ENCODE data around the gene PAGR1. TPM values are rescaled to one million over a fixed set of nuclear protein-coding genes. Genes with fewer than 3 reads are reported as not detected.
"Not testable (repeated sequence)": the region's sequence is repeated elsewhere in the genome, so short reads cannot be mapped to it uniquely, and the experiment has no call there.

PAGR1 gene
- total and polyA plus RNA-seq, 4 donors, result 8.2 to 65.5 (median 51.0) TPM

DNA sequence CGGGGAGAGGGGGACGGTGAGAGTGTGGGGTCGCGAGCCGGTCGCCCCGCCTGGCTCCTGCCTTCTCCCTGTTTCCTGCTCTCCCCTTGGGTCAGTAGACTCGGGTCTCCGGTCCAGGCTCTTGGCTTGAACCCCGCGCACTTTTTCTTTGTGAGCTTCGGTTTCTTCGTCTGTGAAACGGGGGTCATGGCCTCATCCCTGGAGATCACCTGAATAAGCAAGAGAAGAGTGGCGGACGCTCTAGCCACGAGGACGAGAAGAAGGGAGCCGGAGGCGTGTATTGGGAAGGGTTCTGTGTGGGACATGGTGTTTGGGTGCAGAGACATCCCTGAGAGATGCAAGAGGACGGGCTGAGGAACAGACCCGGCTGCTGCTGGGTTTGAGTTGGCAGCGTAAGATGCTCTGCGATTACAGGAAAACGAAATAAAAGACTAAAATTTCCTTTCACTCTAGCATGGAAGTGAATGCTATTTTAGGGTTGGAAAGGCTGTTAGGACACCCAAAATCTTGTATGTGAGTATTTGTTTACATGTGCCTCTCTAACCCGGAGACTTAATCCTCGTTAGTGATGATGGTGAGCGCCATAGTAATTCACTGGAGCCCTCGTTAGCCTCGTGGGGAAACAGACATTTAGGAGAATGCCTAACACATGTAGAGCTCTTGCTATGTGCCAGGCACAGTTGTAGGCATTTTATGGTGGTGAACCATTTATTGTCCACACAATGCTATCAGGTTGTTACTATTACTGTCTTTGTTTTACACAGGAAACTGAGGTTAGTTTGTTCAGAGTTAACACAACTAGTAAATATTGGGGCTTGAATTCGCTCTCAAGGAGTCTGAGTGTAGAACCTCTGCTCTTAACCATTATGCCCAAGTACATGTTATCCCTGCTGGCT is 24.8 kb upstream of the PAGR1 start:
- H3K9me3 ChIP-seq (ENCODE audit: control insufficient read depth, insufficient read depth, low read length), result no peaks in the 10 kb centered on the region
- 0% methylated on average over 22 of the region's 31 CpGs for WGBS (ENCODE audit: insufficient coverage)
- peaks cover 18% of the 10 kb centered on the region for H3K4me1 ChIP-seq (ENCODE audit: control insufficient read depth, insufficient read depth, low read length)
- DNase-seq (ENCODE audit: low read depth in 4 of 6, low spot score in 6 of 6), result no peak
- H3K36me3 ChIP-seq (ENCODE audit: control insufficient read depth, insufficient read depth, low read length), result no peaks in the 10 kb centered on the region
- H3K27ac ChIP-seq (ENCODE audit: low read depth, low read length), result peak overlapping the region; percentile 11
- peak overlapping the region; percentile 61 for H3K4me3 ChIP-seq (ENCODE audit: low read depth, low read length)
- H3K27me3 ChIP-seq (ENCODE audit: control insufficient read depth, insufficient read depth, low read length), result no peaks in the 10 kb centered on the region

DNA sequence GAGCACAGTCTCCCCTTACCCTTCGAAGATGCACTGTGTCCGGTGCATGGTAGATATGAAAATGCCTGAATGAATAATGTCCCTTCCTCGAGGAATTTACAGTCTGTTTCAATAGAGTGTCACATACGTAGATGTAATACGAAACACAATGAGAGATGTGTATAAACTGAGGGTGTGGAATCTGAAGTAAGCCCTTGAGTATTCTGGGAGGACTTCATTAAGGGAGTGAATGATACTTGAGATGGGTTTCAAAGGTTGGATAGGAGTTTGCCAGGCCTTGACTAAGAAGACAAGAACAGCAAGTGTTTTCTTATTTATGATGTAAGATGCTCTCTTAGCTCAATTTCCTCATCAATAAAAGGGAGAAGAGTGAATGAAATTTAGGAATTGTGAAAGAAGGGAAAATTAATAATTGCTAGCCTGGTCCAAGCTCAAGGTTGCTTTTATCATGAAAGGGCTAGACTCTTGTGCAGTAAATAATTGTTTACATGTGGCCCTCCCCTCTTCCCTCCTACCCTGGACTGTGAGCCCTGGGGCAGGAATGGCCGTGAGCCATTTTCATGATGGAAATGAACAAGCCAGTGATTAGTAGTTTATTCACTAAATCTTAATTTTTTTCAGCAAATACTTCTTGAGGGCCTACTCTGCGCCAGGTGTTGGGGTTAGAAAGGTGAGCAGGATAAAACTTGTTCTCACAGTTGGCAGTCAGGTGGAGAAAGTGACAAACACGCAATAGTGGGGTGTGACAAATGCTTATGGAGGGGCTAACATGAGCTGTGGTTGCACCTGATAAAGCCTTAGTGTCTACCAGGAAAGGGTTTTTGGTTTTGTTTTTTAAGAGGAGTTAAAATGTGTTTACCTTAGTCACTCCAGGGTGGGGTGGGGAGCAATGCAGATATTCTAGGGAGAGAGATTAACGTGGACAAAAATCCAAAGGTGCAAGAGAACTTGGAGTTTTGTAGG is 23.8 kb upstream of the PAGR1 start:
- no peaks in the 10 kb centered on the region for H3K27me3 ChIP-seq (ENCODE audit: control insufficient read depth, insufficient read depth, low read length)
- H3K4me1 ChIP-seq (ENCODE audit: control insufficient read depth, insufficient read depth, low read length), result peaks cover 18% of the 10 kb centered on the region
- no peak for DNase-seq (ENCODE audit: low read depth in 4 of 6, low spot score in 6 of 6)
- H3K27ac ChIP-seq (ENCODE audit: low read depth, low read length), result no peak overlapping the region
- no peaks in the 10 kb centered on the region for H3K9me3 ChIP-seq (ENCODE audit: control insufficient read depth, insufficient read depth, low read length)
- 83% methylated on average over 5 of the region's 9 CpGs for WGBS (ENCODE audit: insufficient coverage)
- H3K36me3 ChIP-seq (ENCODE audit: control insufficient read depth, insufficient read depth, low read length), result peaks cover 7% of the 10 kb centered on the region
- no peak overlapping the region for H3K4me3 ChIP-seq (ENCODE audit: low read depth, low read length)

DNA sequence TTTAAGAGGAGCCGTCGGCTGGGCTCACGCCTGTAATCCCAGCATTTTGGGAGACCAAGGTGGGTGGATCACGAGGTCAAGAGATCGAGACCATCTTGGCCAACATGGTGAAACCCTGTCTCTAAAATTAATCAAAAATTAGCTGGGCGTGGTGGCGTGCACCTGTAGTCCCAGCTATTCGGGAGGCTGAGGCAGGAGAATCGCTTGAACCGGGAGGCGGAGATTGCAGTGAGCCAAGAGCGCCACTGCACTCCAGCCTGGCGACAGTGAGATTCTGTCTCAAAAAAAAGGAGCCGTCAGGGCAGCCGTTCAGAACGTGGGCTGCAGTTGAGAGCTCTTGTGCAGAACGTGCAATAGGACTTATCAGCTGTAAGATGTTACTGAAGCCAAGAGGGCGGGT is 22.8 kb upstream of the PAGR1 start:
- not testable (repeated sequence) for DNase-seq (ENCODE audit: low read depth in 4 of 6, low spot score in 6 of 6); H3K27me3 ChIP-seq (ENCODE audit: control insufficient read depth, insufficient read depth, low read length); H3K27ac ChIP-seq (ENCODE audit: low read depth, low read length); H3K4me3 ChIP-seq (ENCODE audit: low read depth, low read length); H3K9me3 ChIP-seq (ENCODE audit: control insufficient read depth, insufficient read depth, low read length)
- Histone ChIP-seq H3K4me1 (ENCODE audit: control insufficient read depth, insufficient read depth, low read length) (peaks cover 18% of the 10 kb centered on the region), H3K36me3 (ENCODE audit: control insufficient read depth, insufficient read depth, low read length) (peaks cover 13% of the 10 kb centered on the region)
- WGBS (ENCODE audit: insufficient coverage), result 91% methylated on average over 18 of the region's 18 CpGs

DNA sequence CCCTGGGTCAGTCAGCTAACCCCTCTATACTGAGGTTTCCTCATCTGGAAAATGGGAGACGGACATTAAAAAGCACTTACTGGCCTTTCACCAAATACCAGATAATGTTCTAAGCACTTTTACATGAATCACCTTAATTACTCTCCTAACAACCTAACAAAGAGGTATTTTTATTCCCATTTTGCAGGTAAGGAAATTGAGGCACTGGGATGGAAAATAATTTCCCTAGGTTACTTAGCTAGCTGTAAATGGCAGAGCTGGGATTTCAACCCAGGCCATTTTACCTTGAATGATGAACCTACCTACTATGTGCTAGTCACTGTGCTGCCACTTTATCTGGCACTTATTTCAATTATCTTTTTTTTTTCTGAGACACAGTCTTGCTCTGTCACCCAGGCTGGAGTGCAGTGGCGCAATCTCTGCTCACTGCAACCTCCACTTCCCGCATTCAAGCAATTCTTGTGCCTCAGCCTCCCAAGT is 21.7 kb upstream of the PAGR1 start:
- 100% methylated on average over 1 of the region's 3 CpGs for WGBS (ENCODE audit: insufficient coverage)
- H3K27me3 ChIP-seq (ENCODE audit: control insufficient read depth, insufficient read depth, low read length), result no peaks in the 10 kb centered on the region
- H3K4me3 ChIP-seq (ENCODE audit: low read depth, low read length), result no peak overlapping the region
- H3K36me3 ChIP-seq (ENCODE audit: control insufficient read depth, insufficient read depth, low read length), result peaks cover 24% of the 10 kb centered on the region
- H3K27ac ChIP-seq (ENCODE audit: low read depth, low read length), result no peak overlapping the region
- no peaks in the 10 kb centered on the region for H3K9me3 ChIP-seq (ENCODE audit: control insufficient read depth, insufficient read depth, low read length)
- peaks cover 18% of the 10 kb centered on the region for H3K4me1 ChIP-seq (ENCODE audit: control insufficient read depth, insufficient read depth, low read length)
- DNase-seq (ENCODE audit: low read depth in 4 of 6, low spot score in 6 of 6), result no peak

DNA sequence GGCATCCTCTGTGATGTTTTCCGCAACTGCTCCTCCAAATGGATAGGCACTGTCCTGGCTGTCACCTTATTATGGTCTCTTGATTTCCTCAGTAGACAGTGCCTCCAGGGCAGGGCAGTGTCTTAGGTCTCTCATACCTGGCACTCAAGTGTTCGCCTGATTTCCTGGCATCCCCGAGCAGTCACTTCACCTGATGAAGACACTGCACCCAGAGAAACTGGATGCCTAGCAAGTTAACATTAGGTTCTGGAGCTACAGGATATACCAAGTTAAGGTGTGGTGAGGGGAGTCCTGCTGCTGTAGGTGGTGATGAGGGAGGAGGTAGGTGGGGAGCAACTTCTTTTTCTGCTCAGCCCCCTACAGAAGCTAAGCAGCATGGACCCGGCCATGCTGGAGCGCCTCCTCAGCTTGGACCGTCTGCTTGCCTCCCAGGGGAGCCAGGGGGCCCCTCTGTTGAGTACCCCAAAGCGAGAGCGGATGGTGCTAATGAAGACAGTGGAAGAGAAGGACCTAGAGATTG is 13.5 kb upstream of the PAGR1 start:
- no peak for DNase-seq (ENCODE audit: low read depth in 4 of 6, low spot score in 6 of 6)
- H3K4me3 ChIP-seq (ENCODE audit: low read depth, low read length), result no peak overlapping the region
- H3K27me3 ChIP-seq (ENCODE audit: control insufficient read depth, insufficient read depth, low read length), result no peaks in the 10 kb centered on the region
- WGBS (ENCODE audit: insufficient coverage), result 95% methylated on average over 6 of the region's 8 CpGs
- H3K9me3 ChIP-seq (ENCODE audit: control insufficient read depth, insufficient read depth, low read length), result no peaks in the 10 kb centered on the region
- peaks cover 55% of the 10 kb centered on the region for H3K36me3 ChIP-seq (ENCODE audit: control insufficient read depth, insufficient read depth, low read length)
- H3K27ac ChIP-seq (ENCODE audit: low read depth, low read length), result no peak overlapping the region
- H3K4me1 ChIP-seq (ENCODE audit: control insufficient read depth, insufficient read depth, low read length), result peaks cover 11% of the 10 kb centered on the region

DNA sequence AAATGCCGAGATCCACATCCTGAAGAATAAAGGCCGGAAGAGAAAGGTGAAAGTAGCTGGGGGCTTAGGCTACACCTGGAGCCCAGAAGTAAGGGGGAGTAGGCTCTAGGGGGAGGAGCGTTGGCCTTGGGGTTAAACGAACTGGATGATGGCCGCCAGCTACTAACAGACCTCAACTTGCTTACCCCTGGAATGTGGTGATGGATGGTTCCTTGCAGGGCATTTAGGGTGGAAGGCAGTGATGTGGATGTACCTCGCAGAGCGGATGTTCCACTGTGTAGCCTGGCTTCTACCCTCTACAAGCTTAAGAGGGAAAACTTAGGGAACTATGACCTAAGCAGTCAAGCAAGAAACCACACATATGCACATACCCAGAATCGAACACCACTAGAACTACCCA is 11.9 kb upstream of the PAGR1 start:
- Histone ChIP-seq H3K4me3 (ENCODE audit: low read depth, low read length) (no peak overlapping the region), H3K36me3 (ENCODE audit: control insufficient read depth, insufficient read depth, low read length) (peaks cover 59% of the 10 kb centered on the region), H3K27ac (ENCODE audit: low read depth, low read length) (peak overlapping the region; percentile 97), H3K4me1 (ENCODE audit: control insufficient read depth, insufficient read depth, low read length) (peaks cover 26% of the 10 kb centered on the region), H3K27me3 (ENCODE audit: control insufficient read depth, insufficient read depth, low read length) (no peaks in the 10 kb centered on the region), H3K9me3 (ENCODE audit: control insufficient read depth, insufficient read depth, low read length) (no peaks in the 10 kb centered on the region)
- DNase-seq (ENCODE audit: low read depth in 4 of 6, low spot score in 6 of 6), result no peak
- WGBS (ENCODE audit: insufficient coverage), result no CpG with 5 or more reads among the region's 8 CpGs

DNA sequence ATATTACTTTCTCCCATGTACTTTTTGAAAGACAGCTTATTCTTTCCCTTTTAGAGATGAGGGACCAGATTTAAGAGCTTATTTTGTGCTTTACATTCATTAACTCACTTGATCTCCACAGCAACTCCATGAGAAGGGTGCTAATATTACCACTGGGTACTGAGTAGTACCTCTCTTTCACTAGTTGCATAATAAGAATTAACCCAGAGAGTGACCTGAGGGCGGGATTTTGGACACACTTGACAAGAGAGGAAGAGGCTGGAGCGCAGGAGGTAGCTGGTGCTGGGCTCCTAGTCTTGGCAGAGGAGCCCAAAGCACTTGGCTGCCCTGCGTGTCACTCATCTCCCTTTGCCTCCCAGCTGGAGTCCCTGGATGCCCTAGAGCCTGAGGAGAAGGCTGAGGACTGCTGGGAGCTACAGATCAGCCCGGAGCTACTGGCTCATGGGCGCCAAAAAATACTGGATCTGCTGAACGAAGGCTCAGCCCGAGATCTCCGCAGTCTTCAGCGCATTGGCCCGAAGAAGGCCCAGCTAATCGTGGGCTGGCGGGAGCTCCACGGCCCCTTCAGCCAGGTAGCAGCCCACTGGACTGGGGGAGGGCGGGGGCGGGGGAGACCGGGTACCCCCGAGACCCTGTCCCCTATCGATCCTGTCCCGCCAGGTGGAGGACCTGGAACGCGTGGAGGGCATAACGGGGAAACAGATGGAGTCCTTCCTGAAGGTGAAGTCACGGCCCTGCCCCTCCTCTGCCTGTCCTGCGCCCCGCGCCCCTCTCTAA is 11.3 kb upstream of the PAGR1 start:
- Histone ChIP-seq H3K27ac (ENCODE audit: low read depth, low read length) (peak overlapping the region; percentile 97), H3K36me3 (ENCODE audit: control insufficient read depth, insufficient read depth, low read length) (peaks cover 59% of the 10 kb centered on the region), H3K27me3 (ENCODE audit: control insufficient read depth, insufficient read depth, low read length) (no peaks in the 10 kb centered on the region), H3K4me3 (ENCODE audit: low read depth, low read length) (peak overlapping the region; percentile 91), H3K4me1 (ENCODE audit: control insufficient read depth, insufficient read depth, low read length) (peaks cover 32% of the 10 kb centered on the region), H3K9me3 (ENCODE audit: control insufficient read depth, insufficient read depth, low read length) (no peaks in the 10 kb centered on the region)
- WGBS (ENCODE audit: insufficient coverage), result 13% methylated on average over 26 of the region's 26 CpGs
- peak in 1 of 6 donors; percentile 55 for DNase-seq (ENCODE audit: low read depth in 4 of 6, low spot score in 6 of 6)

DNA sequence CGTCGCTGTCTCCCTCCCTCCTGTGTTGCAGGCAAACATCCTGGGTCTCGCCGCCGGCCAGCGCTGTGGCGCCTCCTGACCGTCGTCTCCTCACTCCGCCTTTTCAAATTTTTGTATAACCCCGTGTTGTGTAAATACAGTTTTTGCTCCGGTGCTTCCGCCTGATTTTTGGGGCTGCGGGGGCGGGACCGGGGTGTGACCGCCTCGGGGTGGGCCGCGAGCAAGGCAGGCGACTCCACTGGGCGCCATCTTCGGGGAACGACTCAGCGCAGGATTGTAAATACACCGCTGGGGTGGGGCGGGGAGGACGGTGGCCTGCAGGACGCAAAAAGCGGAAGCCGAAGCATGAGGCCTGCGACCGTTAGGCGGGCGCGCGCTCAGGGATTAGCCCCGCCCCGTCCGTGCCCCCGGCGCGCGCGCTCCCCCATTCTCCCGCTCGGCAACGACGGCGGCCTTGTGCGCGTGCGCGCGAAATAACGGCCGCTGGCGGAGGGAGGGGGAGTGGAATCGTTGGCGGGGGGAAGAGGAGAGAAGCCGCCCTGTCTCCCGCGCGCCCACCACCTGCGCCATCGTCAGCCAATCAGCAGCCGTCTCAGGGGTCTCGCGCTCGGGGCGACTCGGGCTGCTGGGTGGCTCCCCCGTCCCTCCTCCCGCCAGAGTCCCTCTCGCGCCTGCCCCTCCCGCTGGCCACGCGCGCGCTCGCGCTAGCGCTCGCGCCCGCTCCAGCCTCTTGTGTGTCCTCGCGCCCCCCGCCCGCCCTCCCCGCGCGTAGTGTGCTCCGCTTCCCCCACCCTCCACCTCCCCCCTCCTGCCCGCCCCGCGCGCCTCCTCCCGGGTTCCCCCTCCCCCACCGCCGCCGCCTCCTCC is 10.5 kb upstream of the PAGR1 start:
- Histone ChIP-seq H3K27me3 (ENCODE audit: control insufficient read depth, insufficient read depth, low read length) (no peaks in the 10 kb centered on the region), H3K4me3 (ENCODE audit: low read depth, low read length) (peak overlapping the region; percentile 91), H3K36me3 (ENCODE audit: control insufficient read depth, insufficient read depth, low read length) (peaks cover 60% of the 10 kb centered on the region), H3K9me3 (ENCODE audit: control insufficient read depth, insufficient read depth, low read length) (no peaks in the 10 kb centered on the region), H3K27ac (ENCODE audit: low read depth, low read length) (peak overlapping the region; percentile 97), H3K4me1 (ENCODE audit: control insufficient read depth, insufficient read depth, low read length) (peaks cover 40% of the 10 kb centered on the region)
- DNase-seq (ENCODE audit: low read depth in 4 of 6, low spot score in 6 of 6), result peak in 5 of 6 donors; percentile 94 to 99 (median 97)
- 0% methylated on average over 82 of the region's 103 CpGs for WGBS (ENCODE audit: insufficient coverage)

Measured in spinal cord (tissue), 10 donors.